Heart left ventricle (tissue), 13 donors: ENCODE measurements around the gene GMPPA.

ENCODE experiments used
- POLR2A ChIP-seq, 2 donors: fragments of 450-650 bp; IDR thresholded peaks; one replicate each; pipeline ENCODE4 v1.6.1; 2017; ENCODE audit warnings: antibody characterized with exemption in 2 of 2, mild to moderate bottlenecking in 2 of 2, moderate library complexity in 2 of 2
- TF ChIP-seq, protein P1 (sequence below), 12 donors: fragments of 200-600 bp; sonication (generic) in 4 of 12; IDR thresholded peaks; one replicate each; pipeline versions ENCODE4 v1.5.0 to v1.8.0; 2018 to 2022; ENCODE audit warnings: antibody characterized with exemption in 12 of 12, mild to moderate bottlenecking in 5 of 12
- donor health status: ischemic (EF 13 %, LVEDD 7.1; RV severe dilation, severe dysfunction).
- donor health status: DM: no; HTN: yes; CAD: no.
- donor health status: DM: no; HTN: no; CAD: no.
- donor health status: ischemic (EF 25% LVEDD 6.9; RV normal size, moderate dysfunction).
- donor health status: ischemic (EF 25% LVEDD 5.7; RV mildly dilated, moderate dysfunction).
- donor health status: ischemic (EF 35%, LVEDD 5.7; RV mildly dilated, moderate dysfunction).
- donor health status: nonischemic (EF 11% LVEDD 7.7; RV severe dilation, severe dysfunction).
- donor health status: DM: yes; HTN: yes; CAD: no.
- donor health status: PGD.
- donor health status: ischemic (EF 29% LVEDD 5.4; RV normal size, mild dysfunction).
- donor health status: nonischemic (EF 23%, LVEDD 6.1; RV moderate dilation, normal function).

DNA sequence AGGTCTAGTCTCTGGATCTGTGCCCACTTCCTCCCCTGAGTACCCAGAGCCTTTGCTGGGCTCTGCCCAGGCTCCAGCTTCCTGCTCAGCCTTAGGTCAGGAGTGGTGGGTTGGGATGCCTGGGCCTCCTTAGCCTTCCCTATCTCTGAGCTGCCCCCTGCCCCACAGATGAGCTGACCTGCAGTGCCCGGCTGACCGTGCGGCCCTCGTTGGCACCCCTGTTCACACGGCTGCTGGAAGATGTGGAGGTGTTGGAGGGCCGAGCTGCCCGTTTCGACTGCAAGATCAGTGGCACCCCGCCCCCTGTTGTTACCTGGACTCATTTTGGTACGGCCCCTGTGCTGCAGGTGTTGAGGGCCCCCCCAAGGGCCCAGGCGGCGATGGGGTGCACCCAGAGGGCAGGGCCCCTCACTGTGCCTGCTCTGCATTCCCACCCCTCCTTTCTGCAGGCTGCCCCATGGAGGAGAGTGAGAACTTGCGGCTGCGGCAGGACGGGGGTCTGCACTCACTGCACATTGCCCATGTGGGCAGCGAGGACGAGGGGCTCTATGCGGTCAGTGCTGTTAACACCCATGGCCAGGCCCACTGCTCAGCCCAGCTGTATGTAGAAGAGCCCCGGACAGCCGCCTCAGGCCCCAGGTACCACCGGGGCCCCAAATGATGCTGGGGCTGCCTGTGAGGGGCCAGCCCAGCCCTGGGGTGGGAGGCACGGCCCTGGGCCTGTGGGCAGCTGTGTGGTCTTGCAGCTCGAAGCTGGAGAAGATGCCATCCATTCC, 30.1 kb upstream of the GMPPA start:
- TF ChIP-seq, protein P1, sequence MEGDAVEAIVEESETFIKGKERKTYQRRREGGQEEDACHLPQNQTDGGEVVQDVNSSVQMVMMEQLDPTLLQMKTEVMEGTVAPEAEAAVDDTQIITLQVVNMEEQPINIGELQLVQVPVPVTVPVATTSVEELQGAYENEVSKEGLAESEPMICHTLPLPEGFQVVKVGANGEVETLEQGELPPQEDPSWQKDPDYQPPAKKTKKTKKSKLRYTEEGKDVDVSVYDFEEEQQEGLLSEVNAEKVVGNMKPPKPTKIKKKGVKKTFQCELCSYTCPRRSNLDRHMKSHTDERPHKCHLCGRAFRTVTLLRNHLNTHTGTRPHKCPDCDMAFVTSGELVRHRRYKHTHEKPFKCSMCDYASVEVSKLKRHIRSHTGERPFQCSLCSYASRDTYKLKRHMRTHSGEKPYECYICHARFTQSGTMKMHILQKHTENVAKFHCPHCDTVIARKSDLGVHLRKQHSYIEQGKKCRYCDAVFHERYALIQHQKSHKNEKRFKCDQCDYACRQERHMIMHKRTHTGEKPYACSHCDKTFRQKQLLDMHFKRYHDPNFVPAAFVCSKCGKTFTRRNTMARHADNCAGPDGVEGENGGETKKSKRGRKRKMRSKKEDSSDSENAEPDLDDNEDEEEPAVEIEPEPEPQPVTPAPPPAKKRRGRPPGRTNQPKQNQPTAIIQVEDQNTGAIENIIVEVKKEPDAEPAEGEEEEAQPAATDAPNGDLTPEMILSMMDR (IDR thresholded peaks at IDR 0.05), result no peak
- TF ChIP-seq POLR2A (IDR thresholded peaks at IDR 0.05), result no peak
